ENCODE measurements around the gene VAV1. TPM values are rescaled to one million over a fixed set of nuclear protein-coding genes. Genes with fewer than 3 reads are reported as not detected.
"Not testable (repeated sequence)": the region's sequence is repeated elsewhere in the genome, so short reads cannot be mapped to it uniquely, and the experiment has no call there.

VAV1 gene
- total RNA-seq, 8 experiments from 2014 or later = 0.29 to 0.66 (median 0.36) TPM; not detected in 4

- 17% methylated on average over 10 of the region's 50 CpGs; no CpG with 5 or more reads in 9 of the 10 experiments for WGBS, 10 experiments
- Histone ChIP-seq H3K27ac (peak overlapping the region in 1 of 2 donors; percentile 61), H3K4me1 (replicated peaks in 1 of 2) (peaks cover 3 to 11% of the 10 kb centered on the region in 2 donors), H3K4me3 (peak overlapping the region; percentile 14 to 31 (median 27))
- peak; percentile 87 to 94 (median 91) for ATAC-seq (replicated peaks in 6 of 8)
- in situ Hi-C loops (cut with MboI; ENCODE audit: low pct_unique_long_range_greater_than_20kb in 2 of 9, low sequenced_read_pairs in 9 of 9, unreplicated experiment in 9 of 9) = no loop called here
Observed at GRCh38 chr19:6753178-6754031, 19.1 kb upstream of the VAV1 start.

- in situ Hi-C loops (cut with MboI; ENCODE audit: low pct_unique_long_range_greater_than_20kb in 2 of 9, low sequenced_read_pairs in 9 of 9, unreplicated experiment in 9 of 9) = no loop called here
- H3K27ac ChIP-seq = no peak overlapping the region
- peaks cover 3 to 11% of the 10 kb centered on the region in 2 donors for H3K4me1 ChIP-seq (replicated peaks in 1 of 2)
- WGBS, 10 experiments = 100% methylated on average over 1 to 6 of the region's 22 CpGs; no CpG with 5 or more reads in 8 of the 10 experiments
- no peak for ATAC-seq (replicated peaks in 6 of 8)
- no peak overlapping the region for H3K4me3 ChIP-seq
Observed at GRCh38 chr19:6754136-6754535, 18.4 kb upstream of the VAV1 start.

- peaks cover 3 to 11% of the 10 kb centered on the region in 2 donors for H3K4me1 ChIP-seq (replicated peaks in 1 of 2)
- H3K27ac ChIP-seq = no peak overlapping the region
- in situ Hi-C loops (cut with MboI; ENCODE audit: low pct_unique_long_range_greater_than_20kb in 2 of 9, low sequenced_read_pairs in 9 of 9, unreplicated experiment in 9 of 9) = no loop called here
- 76 to 100% (median 100%) methylated on average over 1 to 8 of the region's 23 CpGs; no CpG with 5 or more reads in 2 of the 10 experiments for WGBS, 10 experiments
- H3K4me3 ChIP-seq = no peak overlapping the region
- ATAC-seq (replicated peaks in 6 of 8) = no peak
Observed at GRCh38 chr19:6754653-6755463, 17.6 kb upstream of the VAV1 start.

- no peak overlapping the region for H3K27ac ChIP-seq
- in situ Hi-C loops (cut with MboI; ENCODE audit: low pct_unique_long_range_greater_than_20kb in 2 of 9, low sequenced_read_pairs in 9 of 9, unreplicated experiment in 9 of 9) = no loop called here
- ATAC-seq (replicated peaks in 6 of 8) = no peak
- H3K4me3 ChIP-seq = no peak overlapping the region
- no peaks in the 10 kb centered on the region for H3K4me1 ChIP-seq (replicated peaks in 1 of 2)
- 50 to 100% (median 86%) methylated on average over 1 to 2 of the region's 17 CpGs; no CpG with 5 or more reads in 3 of the 10 experiments for whole genome bisulfite sequencing, 10 experiments
Observed at GRCh38 chr19:6760606-6761005, 11.9 kb upstream of the VAV1 start.

GRCh38 chr19:6761053-6761676, 11.3 kb upstream of the VAV1 start:
- in situ Hi-C loops (cut with MboI; ENCODE audit: low pct_unique_long_range_greater_than_20kb in 2 of 9, low sequenced_read_pairs in 9 of 9, unreplicated experiment in 9 of 9) = no loop called here
- ATAC-seq (replicated peaks in 6 of 8) = peak in 1 of 8 experiments; percentile 52

GRCh38 chr19:6762253-6762797, 10.2 kb upstream of the VAV1 start:
- not testable (repeated sequence) for ATAC-seq (replicated peaks in 6 of 8)

More at GRCh38 chr19:6761053-6761676, 11.3 kb upstream of the VAV1 start:
- H3K4me1 ChIP-seq (replicated peaks in 1 of 2) = no peaks in the 10 kb centered on the region
- H3K27ac ChIP-seq = no peak overlapping the region
- no peak overlapping the region for H3K4me3 ChIP-seq
- 60 to 80% methylated on average over 1 of the region's 4 CpGs; no CpG with 5 or more reads in 8 of the 10 experiments for WGBS, 10 experiments

GRCh38 chr19:6765738-6766356, 6.7 kb upstream of the VAV1 start:
- 21 to 100% (median 59%) methylated on average over 1 to 6 of the region's 8 CpGs; no CpG with 5 or more reads in 4 of the 10 experiments for WGBS, 10 experiments
- Histone ChIP-seq H3K4me3 (no peak overlapping the region), H3K27ac (no peak overlapping the region), H3K4me1 (replicated peaks in 1 of 2) (no peaks in the 10 kb centered on the region)
- in situ Hi-C loops (cut with MboI; ENCODE audit: low pct_unique_long_range_greater_than_20kb in 2 of 9, low sequenced_read_pairs in 9 of 9, unreplicated experiment in 9 of 9) = no loop called here
- ATAC-seq (replicated peaks in 6 of 8) = no peak

More at GRCh38 chr19:6762253-6762797, 10.2 kb upstream of the VAV1 start:
- H3K4me3 ChIP-seq; H3K4me1 ChIP-seq (replicated peaks in 1 of 2); in situ Hi-C loops (cut with MboI; ENCODE audit: low pct_unique_long_range_greater_than_20kb in 2 of 9, low sequenced_read_pairs in 9 of 9, unreplicated experiment in 9 of 9); H3K27ac ChIP-seq: not testable (repeated sequence)
- 35 to 100% (median 72%) methylated on average over 1 to 6 of the region's 8 CpGs; no CpG with 5 or more reads in 3 of the 10 experiments for WGBS, 10 experiments

GRCh38 chr19:6766357-6767080, 6.0 kb upstream of the VAV1 start:
- no peak overlapping the region for H3K27ac ChIP-seq
- in situ Hi-C loops (cut with MboI; ENCODE audit: low pct_unique_long_range_greater_than_20kb in 2 of 9, low sequenced_read_pairs in 9 of 9, unreplicated experiment in 9 of 9) = no loop called here
- 0 to 57% (median 18%) methylated on average over 1 to 15 of the region's 16 CpGs; no CpG with 5 or more reads in 2 of the 10 experiments for WGBS, 10 experiments
- H3K4me3 ChIP-seq = no peak overlapping the region
- H3K4me1 ChIP-seq (replicated peaks in 1 of 2) = no peaks in the 10 kb centered on the region
- ATAC-seq (replicated peaks in 6 of 8) = peak in 3 of 8 experiments; percentile 27 to 57 (median 41)

- peak in 2 of 8 experiments; percentile 29 to 36 for ATAC-seq (replicated peaks in 6 of 8)
- 0 to 18% (median 12%) methylated on average over 1 to 11 of the region's 15 CpGs; no CpG with 5 or more reads in 6 of the 10 experiments for WGBS, 10 experiments
- in situ Hi-C loops (cut with MboI; ENCODE audit: low pct_unique_long_range_greater_than_20kb in 2 of 9, low sequenced_read_pairs in 9 of 9, unreplicated experiment in 9 of 9) = no loop called here
- Histone ChIP-seq H3K4me3 (peak overlapping the region in 2 of 5 donors; percentile 3 to 13), H3K27ac (no peak overlapping the region), H3K4me1 (replicated peaks in 1 of 2) (no peaks in the 10 kb centered on the region)
Observed at GRCh38 chr19:6767081-6767356, 5.5 kb upstream of the VAV1 start.

GRCh38 chr19:6767357-6768235, 4.9 kb upstream of the VAV1 start, which contains the start of gene SH2D3A:
Gene SH2D3A (minus strand): TSS chr19:6767435. CDS start chr19:6763748, 3,687 bp downstream.
- 0 to 5% (median 0%) methylated on average over 5 to 11 of the region's 47 CpGs; no CpG with 5 or more reads in 7 of the 10 experiments for WGBS, 10 experiments
- Histone ChIP-seq H3K4me1 (replicated peaks in 1 of 2) (no peaks in the 10 kb centered on the region), H3K4me3 (peak within 1 kb of the TSS in 2 of 5 donors; percentile 3 to 13), H3K27ac (no peak within 1 kb of the TSS)
- in situ Hi-C loops (cut with MboI; ENCODE audit: low pct_unique_long_range_greater_than_20kb in 2 of 9, low sequenced_read_pairs in 9 of 9, unreplicated experiment in 9 of 9) = no loop called here
- peak; percentile 10 to 85 (median 47) for ATAC-seq (replicated peaks in 6 of 8)

- in situ Hi-C loops (cut with MboI; ENCODE audit: low pct_unique_long_range_greater_than_20kb in 2 of 9, low sequenced_read_pairs in 9 of 9, unreplicated experiment in 9 of 9) = no loop called here
- no peak for ATAC-seq (replicated peaks in 6 of 8)
- 40 to 100% (median 68%) methylated on average over 1 to 5 of the region's 8 CpGs; no CpG with 5 or more reads in 2 of the 10 experiments for WGBS, 10 experiments
- Histone ChIP-seq H3K4me1 (replicated peaks in 1 of 2) (no peaks in the 10 kb centered on the region), H3K27ac (no peak overlapping the region), H3K4me3 (no peak overlapping the region)
Observed at GRCh38 chr19:6768236-6768785, 4.2 kb upstream of the VAV1 start.
